ENCODE results near the gene RAMACL.

DNA sequence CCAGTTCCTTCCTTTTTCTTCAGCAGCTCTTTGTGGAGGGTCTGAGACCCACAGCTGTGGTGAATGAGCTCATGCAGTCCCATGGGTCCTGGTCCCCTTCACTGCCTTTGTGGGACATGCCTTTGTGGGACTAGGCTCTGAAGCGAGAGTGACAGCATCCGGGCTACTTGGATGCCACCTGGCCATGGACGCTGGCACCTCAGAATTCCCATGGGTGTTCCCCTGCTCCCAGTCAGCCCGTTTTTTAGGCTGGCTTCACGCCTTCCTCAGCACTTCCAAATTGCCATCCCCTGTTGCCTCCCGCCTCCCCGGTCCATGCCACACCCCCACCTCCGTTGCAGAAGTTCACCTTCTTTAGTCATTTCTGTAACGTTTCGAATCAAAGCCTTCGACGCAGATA is 45.1 kb downstream of the RAMACL start:
- TF ChIP-seq, protein P1, sequence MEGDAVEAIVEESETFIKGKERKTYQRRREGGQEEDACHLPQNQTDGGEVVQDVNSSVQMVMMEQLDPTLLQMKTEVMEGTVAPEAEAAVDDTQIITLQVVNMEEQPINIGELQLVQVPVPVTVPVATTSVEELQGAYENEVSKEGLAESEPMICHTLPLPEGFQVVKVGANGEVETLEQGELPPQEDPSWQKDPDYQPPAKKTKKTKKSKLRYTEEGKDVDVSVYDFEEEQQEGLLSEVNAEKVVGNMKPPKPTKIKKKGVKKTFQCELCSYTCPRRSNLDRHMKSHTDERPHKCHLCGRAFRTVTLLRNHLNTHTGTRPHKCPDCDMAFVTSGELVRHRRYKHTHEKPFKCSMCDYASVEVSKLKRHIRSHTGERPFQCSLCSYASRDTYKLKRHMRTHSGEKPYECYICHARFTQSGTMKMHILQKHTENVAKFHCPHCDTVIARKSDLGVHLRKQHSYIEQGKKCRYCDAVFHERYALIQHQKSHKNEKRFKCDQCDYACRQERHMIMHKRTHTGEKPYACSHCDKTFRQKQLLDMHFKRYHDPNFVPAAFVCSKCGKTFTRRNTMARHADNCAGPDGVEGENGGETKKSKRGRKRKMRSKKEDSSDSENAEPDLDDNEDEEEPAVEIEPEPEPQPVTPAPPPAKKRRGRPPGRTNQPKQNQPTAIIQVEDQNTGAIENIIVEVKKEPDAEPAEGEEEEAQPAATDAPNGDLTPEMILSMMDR (IDR thresholded peaks at IDR 0.05), result no peak
- no peak for TF ChIP-seq POLR2A (IDR thresholded peaks at IDR 0.05)

Measured in sigmoid colon (tissue), 3 donors.